Fibroblast of lung (primary cell): Measurements from ENCODE around the gene HCCS.

Experiments
- EZH2 ChIP-seq: IDR thresholded peaks from 2 replicates; pipeline ENCODE4 v1.5.1; 2012; ENCODE audit warnings: low read length, control low read depth, mild to moderate bottlenecking; ENCODE audit errors: missing control alignments
- TF ChIP-seq, protein P1 (sequence below), 2 donors: IDR thresholded peaks in 1 of 2; conservative IDR thresholded peaks in 1 of 2; 1 replicate in 1 of 2; 2 replicates in 1 of 2; pipeline ENCODE4 v1.5.1; 2011 to 2012; ENCODE audit warnings: low read length in 2 of 2, control low read depth in 1 of 2, inconsistent platforms in 1 of 2, low read depth in 1 of 2, mild to moderate bottlenecking in 1 of 2

DNA sequence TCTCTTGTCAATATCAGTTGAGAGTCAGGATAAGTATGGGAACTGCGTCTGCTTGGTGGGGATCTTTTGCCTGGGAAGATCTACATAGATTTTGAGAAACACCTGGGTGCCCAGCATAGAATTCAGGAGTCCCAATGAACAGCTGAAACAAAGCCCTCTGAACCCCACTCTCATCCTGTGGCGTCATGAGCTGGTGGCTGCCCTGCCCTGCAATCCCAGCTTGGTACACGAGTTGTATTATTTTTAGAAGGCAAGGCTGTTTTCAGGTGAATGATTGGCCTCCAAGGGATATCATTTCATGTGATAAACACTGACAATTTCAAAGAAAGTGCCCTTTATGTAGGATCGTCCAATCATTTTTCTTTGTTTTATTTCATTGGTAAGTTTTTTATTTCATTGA lies 60.8 kb downstream of the HCCS start:
- TF ChIP-seq, protein P1, sequence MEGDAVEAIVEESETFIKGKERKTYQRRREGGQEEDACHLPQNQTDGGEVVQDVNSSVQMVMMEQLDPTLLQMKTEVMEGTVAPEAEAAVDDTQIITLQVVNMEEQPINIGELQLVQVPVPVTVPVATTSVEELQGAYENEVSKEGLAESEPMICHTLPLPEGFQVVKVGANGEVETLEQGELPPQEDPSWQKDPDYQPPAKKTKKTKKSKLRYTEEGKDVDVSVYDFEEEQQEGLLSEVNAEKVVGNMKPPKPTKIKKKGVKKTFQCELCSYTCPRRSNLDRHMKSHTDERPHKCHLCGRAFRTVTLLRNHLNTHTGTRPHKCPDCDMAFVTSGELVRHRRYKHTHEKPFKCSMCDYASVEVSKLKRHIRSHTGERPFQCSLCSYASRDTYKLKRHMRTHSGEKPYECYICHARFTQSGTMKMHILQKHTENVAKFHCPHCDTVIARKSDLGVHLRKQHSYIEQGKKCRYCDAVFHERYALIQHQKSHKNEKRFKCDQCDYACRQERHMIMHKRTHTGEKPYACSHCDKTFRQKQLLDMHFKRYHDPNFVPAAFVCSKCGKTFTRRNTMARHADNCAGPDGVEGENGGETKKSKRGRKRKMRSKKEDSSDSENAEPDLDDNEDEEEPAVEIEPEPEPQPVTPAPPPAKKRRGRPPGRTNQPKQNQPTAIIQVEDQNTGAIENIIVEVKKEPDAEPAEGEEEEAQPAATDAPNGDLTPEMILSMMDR (conservative IDR thresholded peaks at IDR 0.05 in 1 of 2, IDR thresholded peaks at IDR 0.05 in 1 of 2; ENCODE audit: low read depth in 1 of 2, low read length in 2 of 2) = no peak
- no peak for TF ChIP-seq EZH2
